Ectodermal cell (in vitro differentiated cells): ENCODE measurements around the gene LHPP.

Experiments
- H3K27ac ChIP-seq: 2 replicates; pipeline ENCODE4 v1.7.0; 2013; ENCODE audit warnings: mild to moderate bottlenecking, low read depth, low read length; ENCODE audit not compliant: insufficient read depth, poor library complexity, severe bottlenecking
- H3K27me3 ChIP-seq: 2 replicates; pipeline ENCODE4 v1.7.0; 2013; ENCODE audit warnings: mild to moderate bottlenecking, low read length; ENCODE audit not compliant: insufficient read depth, control insufficient read depth, poor library complexity, severe bottlenecking
- H3K36me3 ChIP-seq: one replicate; pipeline ENCODE4 v1.7.0; 2013; ENCODE audit warnings: low read length; ENCODE audit not compliant: control insufficient read depth, insufficient read depth
- H3K4me1 ChIP-seq: one replicate; pipeline ENCODE4 v1.7.0; 2013; ENCODE audit warnings: low read length; ENCODE audit not compliant: control insufficient read depth, insufficient read depth
- H3K4me3 ChIP-seq: 2 replicates; pipeline ENCODE4 v1.7.0; 2013; ENCODE audit warnings: low read depth, low read length, control low read depth; ENCODE audit not compliant: insufficient read depth
- H3K9me3 ChIP-seq: 2 replicates; pipeline ENCODE4 v1.7.0; 2013; ENCODE audit warnings: mild to moderate bottlenecking, low read length, moderate library complexity; ENCODE audit not compliant: control insufficient read depth
- WGBS, 2 experiments: methylation state at CpG; one replicate each; pipeline ENCODE4 v1.1.7; 2013; ENCODE audit warnings: missing lambda C conversion rate in 2 of 2; 5-methylcytosine and 5-hydroxymethylcytosine counted together

Gene LHPP

GRCh38 chr10:124598773-124599587 lies 137.4 kb downstream of the LHPP start:
- no peak overlapping the region for H3K27ac ChIP-seq
- no peaks in the 10 kb centered on the region for H3K4me1 ChIP-seq
- WGBS, 2 experiments, result 90 to 93% methylated on average over 13 of the region's 13 CpGs
- H3K9me3 ChIP-seq, result no peaks in the 10 kb centered on the region
- no peak overlapping the region for H3K4me3 ChIP-seq
- no peaks in the 10 kb centered on the region for H3K36me3 ChIP-seq
- H3K27me3 ChIP-seq, result no peaks in the 10 kb centered on the region

- Histone ChIP-seq H3K36me3 (no peaks in the 10 kb centered on the region), H3K27ac (no peak overlapping the region), H3K27me3 (no peaks in the 10 kb centered on the region), H3K4me3 (no peak overlapping the region), H3K4me1 (no peaks in the 10 kb centered on the region), H3K9me3 (no peaks in the 10 kb centered on the region)
- 94% methylated on average over 7 of the region's 7 CpGs for whole genome bisulfite sequencing, 2 experiments
Measured at GRCh38 chr10:124599588-124600050, 138.0 kb downstream of the LHPP start.

GRCh38 chr10:124600051-124600880 lies 138.6 kb downstream of the LHPP start:
- H3K4me1 ChIP-seq, result no peaks in the 10 kb centered on the region
- 94% methylated on average over 18 of the region's 18 CpGs for WGBS, 2 experiments
- H3K9me3 ChIP-seq, result no peaks in the 10 kb centered on the region
- H3K4me3 ChIP-seq, result no peak overlapping the region
- H3K27ac ChIP-seq, result no peak overlapping the region
- H3K36me3 ChIP-seq, result no peaks in the 10 kb centered on the region
- H3K27me3 ChIP-seq, result no peaks in the 10 kb centered on the region

GRCh38 chr10:124601016-124601415 lies 139.4 kb downstream of the LHPP start:
- 94 to 96% methylated on average over 12 of the region's 12 CpGs for WGBS, 2 experiments
- H3K9me3 ChIP-seq, result no peaks in the 10 kb centered on the region
- H3K27ac ChIP-seq, result no peak overlapping the region
- H3K27me3 ChIP-seq, result no peaks in the 10 kb centered on the region
- H3K4me1 ChIP-seq, result no peaks in the 10 kb centered on the region
- H3K4me3 ChIP-seq, result no peak overlapping the region
- H3K36me3 ChIP-seq, result no peaks in the 10 kb centered on the region

- Histone ChIP-seq H3K4me3 (no peak overlapping the region), H3K27ac (no peak overlapping the region), H3K36me3 (no peaks in the 10 kb centered on the region), H3K27me3 (no peaks in the 10 kb centered on the region), H3K4me1 (peaks cover 4% of the 10 kb centered on the region), H3K9me3 (no peaks in the 10 kb centered on the region)
- 94 to 95% methylated on average over 29 of the region's 29 CpGs for WGBS, 2 experiments
Measured at GRCh38 chr10:124601431-124602120, 140.0 kb downstream of the LHPP start.

- Histone ChIP-seq H3K36me3 (no peaks in the 10 kb centered on the region), H3K4me1 (peaks cover 10% of the 10 kb centered on the region), H3K9me3 (no peaks in the 10 kb centered on the region), H3K27ac (no peak overlapping the region), H3K4me3 (no peak overlapping the region), H3K27me3 (no peaks in the 10 kb centered on the region)
- 95% methylated on average over 12 of the region's 12 CpGs for WGBS, 2 experiments
Measured at GRCh38 chr10:124602121-124602561, 140.5 kb downstream of the LHPP start.

GRCh38 chr10:124602646-124603365 lies 141.2 kb downstream of the LHPP start:
- 92% methylated on average over 12 of the region's 12 CpGs for WGBS, 2 experiments
- Histone ChIP-seq H3K4me3 (no peak overlapping the region), H3K4me1 (peaks cover 11% of the 10 kb centered on the region), H3K36me3 (no peaks in the 10 kb centered on the region), H3K27me3 (no peaks in the 10 kb centered on the region), H3K9me3 (no peaks in the 10 kb centered on the region), H3K27ac (no peak overlapping the region)

- Histone ChIP-seq H3K36me3 (no peaks in the 10 kb centered on the region), H3K4me3 (no peak overlapping the region), H3K27ac (no peak overlapping the region), H3K9me3 (no peaks in the 10 kb centered on the region), H3K27me3 (no peaks in the 10 kb centered on the region), H3K4me1 (peaks cover 11% of the 10 kb centered on the region)
- WGBS, 2 experiments, result 87 to 89% methylated on average over 18 of the region's 18 CpGs
Measured at GRCh38 chr10:124603376-124604213, 142.0 kb downstream of the LHPP start.
